ENCODE data around the gene FASN. TPM values are rescaled to one million over a fixed set of nuclear protein-coding genes. Genes with fewer than 3 reads are reported as not detected.
A peak's percentile ranks its signal among the peaks of the same experiment; 100 is the strongest.

The FASN gene
- total and polyA plus RNA-seq, 2 of the 13 experiments (the other 11 are each of a cell fraction or from before 2014, with no cell fraction given), result 51.7 to 101 TPM

DNA sequence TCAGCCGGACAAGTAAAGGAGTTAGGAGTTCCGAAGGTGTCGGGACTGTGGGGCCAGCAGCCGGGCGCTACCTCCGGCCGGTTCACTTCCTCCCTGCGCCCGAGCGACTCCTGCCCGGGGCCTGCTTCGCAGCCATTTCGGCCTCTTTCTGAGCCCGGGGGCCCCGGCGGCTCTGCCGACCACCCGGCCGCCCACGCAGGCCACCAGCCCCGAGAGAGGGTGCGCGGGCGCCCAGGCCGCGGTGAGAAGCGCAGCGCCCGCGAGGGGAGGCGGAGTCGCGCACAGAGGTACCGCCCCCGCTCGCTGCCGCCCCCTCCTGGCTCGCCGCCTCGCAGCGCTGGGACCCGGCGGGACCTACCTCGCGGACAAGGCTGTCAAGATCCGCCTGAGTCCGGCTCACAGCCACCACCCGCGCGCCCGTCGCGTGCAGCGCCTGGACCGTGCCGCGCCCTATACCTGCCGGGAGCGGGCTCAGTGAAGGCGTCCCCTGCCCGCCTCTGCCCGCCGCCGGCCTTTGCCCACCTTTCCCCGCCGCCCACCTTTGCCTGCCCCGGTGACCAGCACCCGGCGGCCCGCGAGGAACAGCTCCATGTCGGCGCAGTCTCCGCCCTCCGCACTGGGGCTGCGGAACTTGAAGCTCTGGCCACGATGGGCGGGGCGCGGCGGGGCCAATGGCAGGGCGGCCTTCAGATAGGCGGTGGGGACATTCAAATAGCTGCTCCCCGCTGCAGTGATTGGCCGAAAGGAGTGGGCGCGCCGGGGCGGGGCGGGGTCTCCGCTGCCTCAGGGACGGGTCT lies 60.7 kb downstream of the FASN start, which contains the start of gene DCXR (continued):
- TF ChIP-seq TBX3 (IDR thresholded peaks at IDR 0.05; ENCODE audit: borderline replicate concordance) (peak; percentile 22; the same call in 1 of the 2 replicates), RAD21 (CRISPR knock-in tag; IDR thresholded peaks at IDR 0.05) (peak; percentile 92), SIN3A (IDR thresholded peaks at IDR 0.05; ENCODE audit: borderline replicate concordance, low read depth, low read length) (peak; percentile 85; the same call in 1 of the 2 replicates), PHF21A (CRISPR knock-in tag; IDR thresholded peaks at IDR 0.05) (peak; percentile 88), ZNF670 (CRISPR knock-in tag; IDR thresholded peaks at IDR 0.05; ENCODE audit: borderline replicate concordance) (peak; percentile 92), TBP (CRISPR knock-in tag; IDR thresholded peaks at IDR 0.05) (0 out of 2 replicates have a peak, but pooled peaks have one; percentile 62), SMC3 (IDR thresholded peaks at IDR 0.05; ENCODE audit: low read length) (no peak; the same call in 1 of the 2 replicates), ZNF792 (CRISPR knock-in tag; IDR thresholded peaks at IDR 0.05) (peak; percentile 90; the same call in 1 of the 2 replicates), ZMYM2 (CRISPR knock-in tag; IDR thresholded peaks at IDR 0.05) (no peak), SNAPC2 (CRISPR knock-in tag; IDR thresholded peaks at IDR 0.05) (peak; percentile 85; the same call in 1 of the 2 replicates), ZNF768 (CRISPR knock-in tag; IDR thresholded peaks at IDR 0.05) (peak; percentile 81)
- TF ChIP-seq, protein P1, sequence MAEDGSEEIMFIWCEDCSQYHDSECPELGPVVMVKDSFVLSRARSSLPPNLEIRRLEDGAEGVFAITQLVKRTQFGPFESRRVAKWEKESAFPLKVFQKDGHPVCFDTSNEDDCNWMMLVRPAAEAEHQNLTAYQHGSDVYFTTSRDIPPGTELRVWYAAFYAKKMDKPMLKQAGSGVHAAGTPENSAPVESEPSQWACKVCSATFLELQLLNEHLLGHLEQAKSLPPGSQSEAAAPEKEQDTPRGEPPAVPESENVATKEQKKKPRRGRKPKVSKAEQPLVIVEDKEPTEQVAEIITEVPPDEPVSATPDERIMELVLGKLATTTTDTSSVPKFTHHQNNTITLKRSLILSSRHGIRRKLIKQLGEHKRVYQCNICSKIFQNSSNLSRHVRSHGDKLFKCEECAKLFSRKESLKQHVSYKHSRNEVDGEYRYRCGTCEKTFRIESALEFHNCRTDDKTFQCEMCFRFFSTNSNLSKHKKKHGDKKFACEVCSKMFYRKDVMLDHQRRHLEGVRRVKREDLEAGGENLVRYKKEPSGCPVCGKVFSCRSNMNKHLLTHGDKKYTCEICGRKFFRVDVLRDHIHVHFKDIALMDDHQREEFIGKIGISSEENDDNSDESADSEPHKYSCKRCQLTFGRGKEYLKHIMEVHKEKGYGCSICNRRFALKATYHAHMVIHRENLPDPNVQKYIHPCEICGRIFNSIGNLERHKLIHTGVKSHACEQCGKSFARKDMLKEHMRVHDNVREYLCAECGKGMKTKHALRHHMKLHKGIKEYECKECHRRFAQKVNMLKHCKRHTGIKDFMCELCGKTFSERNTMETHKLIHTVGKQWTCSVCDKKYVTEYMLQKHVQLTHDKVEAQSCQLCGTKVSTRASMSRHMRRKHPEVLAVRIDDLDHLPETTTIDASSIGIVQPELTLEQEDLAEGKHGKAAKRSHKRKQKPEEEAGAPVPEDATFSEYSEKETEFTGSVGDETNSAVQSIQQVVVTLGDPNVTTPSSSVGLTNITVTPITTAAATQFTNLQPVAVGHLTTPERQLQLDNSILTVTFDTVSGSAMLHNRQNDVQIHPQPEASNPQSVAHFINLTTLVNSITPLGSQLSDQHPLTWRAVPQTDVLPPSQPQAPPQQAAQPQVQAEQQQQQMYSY (CRISPR knock-in tag; IDR thresholded peaks at IDR 0.05), result no peak
- TF ChIP-seq, protein P2, sequence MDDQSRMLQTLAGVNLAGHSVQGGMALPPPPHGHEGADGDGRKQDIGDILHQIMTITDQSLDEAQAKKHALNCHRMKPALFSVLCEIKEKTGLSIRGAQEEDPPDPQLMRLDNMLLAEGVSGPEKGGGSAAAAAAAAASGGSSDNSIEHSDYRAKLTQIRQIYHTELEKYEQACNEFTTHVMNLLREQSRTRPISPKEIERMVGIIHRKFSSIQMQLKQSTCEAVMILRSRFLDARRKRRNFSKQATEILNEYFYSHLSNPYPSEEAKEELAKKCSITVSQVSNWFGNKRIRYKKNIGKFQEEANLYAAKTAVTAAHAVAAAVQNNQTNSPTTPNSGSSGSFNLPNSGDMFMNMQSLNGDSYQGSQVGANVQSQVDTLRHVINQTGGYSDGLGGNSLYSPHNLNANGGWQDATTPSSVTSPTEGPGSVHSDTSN (CRISPR knock-in tag; IDR thresholded peaks at IDR 0.05; ENCODE audit: borderline replicate concordance), result no peak
- TF ChIP-seq, protein P3, sequence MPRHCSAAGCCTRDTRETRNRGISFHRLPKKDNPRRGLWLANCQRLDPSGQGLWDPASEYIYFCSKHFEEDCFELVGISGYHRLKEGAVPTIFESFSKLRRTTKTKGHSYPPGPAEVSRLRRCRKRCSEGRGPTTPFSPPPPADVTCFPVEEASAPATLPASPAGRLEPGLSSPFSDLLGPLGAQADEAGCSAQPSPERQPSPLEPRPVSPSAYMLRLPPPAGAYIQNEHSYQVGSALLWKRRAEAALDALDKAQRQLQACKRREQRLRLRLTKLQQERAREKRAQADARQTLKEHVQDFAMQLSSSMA (CRISPR knock-in tag; IDR thresholded peaks at IDR 0.05), result peak; percentile 31; the same call in 1 of the 2 replicates
- TF ChIP-seq, protein P4, sequence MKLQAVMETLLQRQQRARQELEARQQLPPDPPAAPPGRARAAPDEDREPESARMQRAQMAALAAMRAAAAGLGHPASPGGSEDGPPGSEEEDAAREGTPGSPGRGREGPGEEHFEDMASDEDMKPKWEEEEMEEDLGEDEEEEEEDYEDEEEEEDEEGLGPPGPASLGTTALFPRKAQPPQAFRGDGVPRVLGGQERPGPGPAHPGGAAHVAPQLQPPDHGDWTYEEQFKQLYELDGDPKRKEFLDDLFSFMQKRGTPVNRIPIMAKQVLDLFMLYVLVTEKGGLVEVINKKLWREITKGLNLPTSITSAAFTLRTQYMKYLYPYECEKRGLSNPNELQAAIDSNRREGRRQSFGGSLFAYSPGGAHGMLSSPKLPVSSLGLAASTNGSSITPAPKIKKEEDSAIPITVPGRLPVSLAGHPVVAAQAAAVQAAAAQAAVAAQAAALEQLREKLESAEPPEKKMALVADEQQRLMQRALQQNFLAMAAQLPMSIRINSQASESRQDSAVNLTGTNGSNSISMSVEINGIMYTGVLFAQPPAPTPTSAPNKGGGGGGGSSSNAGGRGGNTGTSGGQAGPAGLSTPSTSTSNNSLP (IDR thresholded peaks at IDR 0.05; ENCODE audit: low read depth, low read length), result 0 out of 2 replicates have a peak, but pooled peaks have one; percentile 11
- TF ChIP-seq, protein P5, sequence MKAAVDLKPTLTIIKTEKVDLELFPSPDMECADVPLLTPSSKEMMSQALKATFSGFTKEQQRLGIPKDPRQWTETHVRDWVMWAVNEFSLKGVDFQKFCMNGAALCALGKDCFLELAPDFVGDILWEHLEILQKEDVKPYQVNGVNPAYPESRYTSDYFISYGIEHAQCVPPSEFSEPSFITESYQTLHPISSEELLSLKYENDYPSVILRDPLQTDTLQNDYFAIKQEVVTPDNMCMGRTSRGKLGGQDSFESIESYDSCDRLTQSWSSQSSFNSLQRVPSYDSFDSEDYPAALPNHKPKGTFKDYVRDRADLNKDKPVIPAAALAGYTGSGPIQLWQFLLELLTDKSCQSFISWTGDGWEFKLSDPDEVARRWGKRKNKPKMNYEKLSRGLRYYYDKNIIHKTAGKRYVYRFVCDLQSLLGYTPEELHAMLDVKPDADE (CRISPR knock-in tag; IDR thresholded peaks at IDR 0.05), result no peak
- TF ChIP-seq, protein P6, sequence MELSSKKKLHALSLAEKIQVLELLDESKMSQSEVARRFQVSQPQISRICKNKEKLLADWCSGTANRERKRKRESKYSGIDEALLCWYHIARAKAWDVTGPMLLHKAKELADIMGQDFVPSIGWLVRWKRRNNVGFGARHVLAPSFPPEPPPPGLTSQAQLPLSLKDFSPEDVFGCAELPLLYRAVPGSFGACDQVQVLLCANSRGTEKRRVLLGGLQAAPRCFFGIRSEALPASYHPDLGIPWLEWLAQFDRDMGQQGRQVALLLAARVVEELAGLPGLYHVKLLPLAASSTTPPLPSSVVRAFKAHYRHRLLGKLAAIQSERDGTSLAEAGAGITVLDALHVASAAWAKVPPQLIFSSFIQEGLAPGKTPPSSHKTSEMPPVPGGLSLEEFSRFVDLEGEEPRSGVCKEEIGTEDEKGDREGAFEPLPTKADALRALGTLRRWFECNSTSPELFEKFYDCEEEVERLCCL (CRISPR knock-in tag; IDR thresholded peaks at IDR 0.05; ENCODE audit: borderline replicate concordance), result no peak

Measured in HepG2 (cell line).